Natural killer cell treated with Interleukin-12 subunit alpha and Interleukin-12 subunit beta and Interleukin-15 and Interleukin-18, amount 100 ng/mL, for 72 hours (primary cell): ENCODE results near the gene ACSL6. TPM values are rescaled to one million over a fixed set of nuclear protein-coding genes. Genes with fewer than 3 reads are reported as not detected.

ENCODE experiments used
- ATAC-seq, 2 donors: fragments of 150-1000 bp; cut with Tn5 transposase in 1 of 2; sonication (Bioruptor Pico), chemical (Tn5 transposase) in 1 of 2; 2 replicates each; pipeline ENCODE4 v1.10.0; 2021
- DNase-seq: peaks from one replicate; pipeline ENCODE4 v3.0.0; 2022; ENCODE audit warnings: low spot score
- H3K27ac Mint-ChIP-seq, 2 donors: 1 replicate in 1 of 2; 2 replicates in 1 of 2; pipeline ENCODE4 v1.8.0; 2022; ENCODE audit warnings: mixed read lengths in 2 of 2, mild to moderate bottlenecking in 1 of 2, moderate library complexity in 1 of 2
- H3K27me3 Mint-ChIP-seq, 2 donors: 1 replicate in 1 of 2; 2 replicates in 1 of 2; pipeline ENCODE4 v1.8.0; 2022; ENCODE audit warnings: mixed read lengths in 2 of 2
- H3K36me3 Mint-ChIP-seq: one replicate; pipeline ENCODE4 v1.8.0; 2022; ENCODE audit warnings: mixed read lengths
- H3K4me1 Mint-ChIP-seq, 2 donors: 1 replicate in 1 of 2; 2 replicates in 1 of 2; pipeline ENCODE4 v1.8.0; 2022; ENCODE audit warnings: low read depth in 2 of 2, mixed read lengths in 2 of 2, mild to moderate bottlenecking in 1 of 2
- H3K4me3 Mint-ChIP-seq: one replicate; pipeline ENCODE4 v1.8.0; 2022; ENCODE audit warnings: mixed read lengths
- H3K9me3 Mint-ChIP-seq: 2 replicates; pipeline ENCODE4 v1.8.0; 2022; ENCODE audit warnings: mixed read lengths
- total RNA-seq, 2 donors: library from RNA; stranded (reverse); gene quantifications; one replicate each; pipeline ENCODE4 v1.2.3, GENCODE V29; 2022

The ACSL6 gene
- total RNA-seq, 2 donors from 2014 or later: 0.67 to 1.5 TPM

DNA sequence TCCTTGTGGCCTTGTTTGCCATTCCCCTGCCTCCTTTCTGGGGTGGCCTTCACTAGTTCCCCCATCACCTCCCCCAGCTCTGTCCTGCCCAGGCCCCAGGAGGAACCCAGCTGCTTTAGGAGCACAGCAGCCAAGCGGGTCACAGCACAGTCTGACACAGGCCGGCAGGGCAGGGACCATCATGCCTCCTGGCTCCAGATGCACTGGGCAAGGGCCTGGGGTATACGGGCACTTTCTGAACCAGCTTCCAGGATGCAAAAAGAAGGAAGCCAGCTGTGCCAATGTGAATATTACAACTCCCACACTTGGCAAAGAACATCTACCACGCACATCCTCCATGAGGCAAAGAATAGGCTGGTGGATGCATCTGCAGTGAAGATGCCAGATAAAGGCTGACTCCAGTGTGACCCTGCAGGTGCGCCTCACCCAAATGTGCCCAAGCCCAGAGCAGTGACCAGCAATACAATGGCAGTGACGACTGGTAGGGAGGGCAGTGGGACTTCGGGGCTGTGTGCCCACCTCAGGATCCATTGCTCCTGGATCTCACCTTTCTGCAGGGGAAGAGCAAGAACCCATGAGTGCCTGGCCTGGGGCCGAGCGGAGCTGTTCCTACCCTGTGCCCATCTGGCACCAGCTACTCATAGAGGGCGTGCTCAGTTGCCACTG, 42.7 kb upstream of the ACSL6 start:
- H3K27ac Mint-ChIP-seq: no peak overlapping the region
- DNase-seq (peak; percentile 35), ATAC-seq (no peak)
- no peaks in the 10 kb centered on the region for H3K9me3 Mint-ChIP-seq
- H3K36me3 Mint-ChIP-seq: no peaks in the 10 kb centered on the region
- no peak overlapping the region for H3K4me3 Mint-ChIP-seq
- H3K4me1 Mint-ChIP-seq: peaks cover 26 to 42% of the 10 kb centered on the region in 2 donors
- peaks cover 0 to 1% of the 10 kb centered on the region in 2 donors for H3K27me3 Mint-ChIP-seq

DNA sequence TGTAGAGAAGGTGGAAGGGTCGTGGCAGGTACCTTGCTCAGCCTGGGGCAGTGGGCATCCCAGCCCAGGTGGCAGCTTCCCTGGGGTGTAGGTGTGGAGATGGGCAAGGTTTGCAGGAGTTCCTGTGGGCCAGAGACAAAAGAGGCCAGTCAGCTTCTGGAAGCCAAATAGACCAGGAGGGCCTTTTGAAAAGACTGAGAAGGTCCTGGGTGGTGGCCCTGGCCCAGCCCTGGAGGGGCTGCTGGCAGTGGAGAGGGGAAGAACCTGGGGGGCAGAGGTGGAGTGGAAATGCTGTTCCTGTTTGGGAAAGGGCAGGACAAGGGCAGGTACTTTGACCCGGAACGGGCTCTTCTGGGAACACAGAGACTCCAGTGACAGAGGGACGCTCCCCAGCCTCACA, 42.0 kb upstream of the ACSL6 start:
- Mint-ChIP-seq H3K4me3 (no peak overlapping the region), H3K36me3 (no peaks in the 10 kb centered on the region), H3K27me3 (no peaks in the 10 kb centered on the region), H3K27ac (peak overlapping the region in 1 of 2 donors; percentile 38), H3K4me1 (peaks cover 24 to 40% of the 10 kb centered on the region in 2 donors), H3K9me3 (no peaks in the 10 kb centered on the region)
- peak; percentile 51 for DNase-seq
- no peak for ATAC-seq

DNA sequence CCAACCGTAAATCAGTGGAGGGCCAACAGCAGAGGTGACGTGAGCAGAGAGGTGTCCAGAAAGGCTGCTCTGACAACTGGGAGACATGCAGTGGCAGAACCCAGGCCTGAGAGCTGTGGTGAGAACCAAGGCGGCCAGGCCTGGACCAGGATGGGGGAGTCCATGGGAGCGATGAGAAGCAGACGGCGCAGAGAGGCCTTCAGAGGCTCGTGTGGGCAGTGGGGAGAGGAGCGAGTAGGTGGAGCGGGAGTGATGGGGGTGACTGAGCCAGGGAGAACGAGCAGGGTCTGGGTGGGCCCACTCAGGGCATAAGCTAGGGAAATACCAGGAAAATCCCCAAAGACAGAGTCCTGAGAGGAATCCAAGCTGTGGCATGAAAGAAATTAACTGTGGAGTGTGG, 41.1 kb upstream of the ACSL6 start:
- no peaks in the 10 kb centered on the region for H3K27me3 Mint-ChIP-seq
- no peaks in the 10 kb centered on the region for H3K9me3 Mint-ChIP-seq
- no peak overlapping the region for H3K4me3 Mint-ChIP-seq
- H3K4me1 Mint-ChIP-seq: peaks cover 21 to 34% of the 10 kb centered on the region in 2 donors
- ATAC-seq: no peak
- DNase-seq: no peak
- no peak overlapping the region for H3K27ac Mint-ChIP-seq
- no peaks in the 10 kb centered on the region for H3K36me3 Mint-ChIP-seq

GRCh38 chr5:132050661-132051552, 39.4 kb upstream of the ACSL6 start:
- no peak overlapping the region for H3K27ac Mint-ChIP-seq
- peak; percentile 54 for DNase-seq

GRCh38 chr5:132050136-132050535, 38.7 kb upstream of the ACSL6 start:
- ATAC-seq (peak; percentile 34 to 43), DNase-seq (peak; percentile 46)
- no peaks in the 10 kb centered on the region for H3K36me3 Mint-ChIP-seq

More at GRCh38 chr5:132050661-132051552, 39.4 kb upstream of the ACSL6 start:
- no peaks in the 10 kb centered on the region for H3K27me3 Mint-ChIP-seq
- no peak for ATAC-seq
- H3K9me3 Mint-ChIP-seq: no peaks in the 10 kb centered on the region
- peaks cover 12 to 24% of the 10 kb centered on the region in 2 donors for H3K4me1 Mint-ChIP-seq
- H3K4me3 Mint-ChIP-seq: no peak overlapping the region
- no peaks in the 10 kb centered on the region for H3K36me3 Mint-ChIP-seq

DNA sequence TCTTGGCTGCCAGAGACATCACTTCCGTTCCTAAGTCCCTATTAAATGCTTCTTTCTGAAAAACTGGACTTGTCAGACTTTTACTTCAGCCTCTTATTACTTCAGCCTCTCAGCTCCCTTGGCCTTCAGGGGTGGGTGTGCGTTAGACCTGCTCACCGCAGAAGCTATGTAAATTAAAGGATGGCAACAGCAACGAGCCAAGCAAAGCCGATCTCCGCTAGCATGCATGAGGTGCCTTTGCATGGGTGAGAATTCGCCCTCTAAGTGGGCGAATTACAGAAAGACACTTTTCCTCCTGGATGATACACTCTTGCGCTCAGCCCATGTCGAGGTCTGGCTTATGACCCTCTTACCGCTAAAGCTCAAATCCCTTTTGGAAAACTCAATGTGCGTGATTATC, 38.1 kb upstream of the ACSL6 start:
- no peak overlapping the region for H3K4me3 Mint-ChIP-seq
- ATAC-seq: no peak
- no peaks in the 10 kb centered on the region for H3K36me3 Mint-ChIP-seq

More at GRCh38 chr5:132050136-132050535, 38.7 kb upstream of the ACSL6 start:
- H3K27ac Mint-ChIP-seq: no peak overlapping the region
- H3K27me3 Mint-ChIP-seq: no peaks in the 10 kb centered on the region
- peaks cover 5 to 20% of the 10 kb centered on the region in 2 donors for H3K4me1 Mint-ChIP-seq
- H3K4me3 Mint-ChIP-seq: no peak overlapping the region
- H3K9me3 Mint-ChIP-seq: no peaks in the 10 kb centered on the region

DNA sequence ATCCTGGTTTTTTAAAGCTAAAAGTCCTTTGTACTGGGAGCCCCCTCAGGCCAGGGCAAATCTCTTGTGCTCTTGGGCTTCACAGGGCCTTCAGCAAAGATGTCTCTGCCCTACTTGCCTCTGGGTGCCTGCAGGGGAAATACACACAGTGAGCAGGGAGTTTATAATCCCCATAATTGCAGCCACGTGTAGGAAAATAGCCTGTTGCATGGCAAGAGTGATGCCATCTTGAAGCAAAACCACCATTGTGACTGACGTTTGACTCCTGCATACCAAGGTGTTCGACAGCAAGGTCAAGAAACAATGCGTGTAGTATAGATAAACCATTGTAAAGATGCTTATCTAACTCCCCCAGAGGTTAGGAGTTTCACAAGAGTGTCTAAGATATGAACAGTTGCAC, 37.6 kb upstream of the ACSL6 start:
- DNase-seq (peak; percentile 49), ATAC-seq (no peak)
- Mint-ChIP-seq H3K27me3 (no peaks in the 10 kb centered on the region), H3K36me3 (no peaks in the 10 kb centered on the region), H3K4me1 (peaks cover 4 to 19% of the 10 kb centered on the region in 2 donors), H3K9me3 (no peaks in the 10 kb centered on the region), H3K4me3 (no peak overlapping the region), H3K27ac (no peak overlapping the region)

More for the DNA sequence above, 38.1 kb upstream of the ACSL6 start:
- Mint-ChIP-seq H3K27ac (no peak overlapping the region), H3K9me3 (no peaks in the 10 kb centered on the region), H3K27me3 (no peaks in the 10 kb centered on the region), H3K4me1 (peaks cover 4 to 20% of the 10 kb centered on the region in 2 donors)
- no peak for DNase-seq

GRCh38 chr5:132046880-132047299, 35.4 kb upstream of the ACSL6 start:
- Mint-ChIP-seq H3K4me3 (no peak overlapping the region), H3K9me3 (no peaks in the 10 kb centered on the region), H3K27me3 (peaks cover 7% of the 10 kb centered on the region in 2 donors), H3K4me1 (peaks cover 4 to 13% of the 10 kb centered on the region in 2 donors), H3K36me3 (no peaks in the 10 kb centered on the region), H3K27ac (no peak overlapping the region)
- DNase-seq (peak; percentile 46), ATAC-seq (peak in 1 of 2 donors; percentile 22)

- Mint-ChIP-seq H3K36me3 (no peaks in the 10 kb centered on the region), H3K9me3 (no peaks in the 10 kb centered on the region), H3K4me3 (no peak overlapping the region), H3K27me3 (peaks cover 14 to 22% of the 10 kb centered on the region in 2 donors), H3K4me1 (peaks cover 0 to 2% of the 10 kb centered on the region in 2 donors), H3K27ac (no peak overlapping the region)
- DNase-seq: peak; percentile 58
- no peak for ATAC-seq
Observed at GRCh38 chr5:132044207-132044606, 32.7 kb upstream of the ACSL6 start.

- H3K27ac Mint-ChIP-seq: no peak overlapping the region
- no peak overlapping the region for H3K4me3 Mint-ChIP-seq
- no peaks in the 10 kb centered on the region for H3K4me1 Mint-ChIP-seq
- peaks cover 2% of the 10 kb centered on the region for H3K9me3 Mint-ChIP-seq
- ATAC-seq (no peak), DNase-seq (no peak)
- peaks cover 14 to 35% of the 10 kb centered on the region in 2 donors for H3K27me3 Mint-ChIP-seq
- peaks cover 16% of the 10 kb centered on the region for H3K36me3 Mint-ChIP-seq
Observed at GRCh38 chr5:132037353-132037752, 25.9 kb upstream of the ACSL6 start.

GRCh38 chr5:132033122-132033521, 21.7 kb upstream of the ACSL6 start:
- Mint-ChIP-seq H3K27ac (peak overlapping the region in 1 of 2 donors; percentile 55), H3K9me3 (peaks cover 2% of the 10 kb centered on the region), H3K4me1 (peaks cover 15 to 16% of the 10 kb centered on the region in 2 donors), H3K36me3 (peaks cover 16% of the 10 kb centered on the region), H3K27me3 (peaks cover 2 to 29% of the 10 kb centered on the region in 2 donors), H3K4me3 (no peak overlapping the region)
- ATAC-seq: no peak
- no peak for DNase-seq

DNA sequence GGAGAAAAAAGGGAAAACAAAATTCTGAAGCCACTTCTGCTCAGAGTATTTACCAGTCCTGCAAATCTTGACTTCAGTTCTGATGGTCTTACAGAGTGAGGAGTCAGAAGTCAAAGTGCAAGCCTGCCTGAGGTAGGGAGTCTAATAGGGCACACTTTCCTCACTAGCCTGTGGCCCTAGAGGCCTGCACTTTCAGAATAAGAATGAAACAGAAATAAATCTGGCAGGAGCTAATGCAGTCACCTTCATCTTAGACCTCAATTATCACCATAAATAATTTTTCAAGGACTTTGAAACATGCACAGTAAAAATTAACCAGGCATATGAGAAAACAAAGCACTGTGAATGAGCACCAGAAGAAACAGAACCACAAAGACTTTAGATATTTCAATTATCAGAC, 20.7 kb upstream of the ACSL6 start:
- H3K36me3 Mint-ChIP-seq: peaks cover 16% of the 10 kb centered on the region
- no peak for DNase-seq
- H3K27me3 Mint-ChIP-seq: peaks cover 2 to 29% of the 10 kb centered on the region in 2 donors
- peak overlapping the region in 1 of 2 donors; percentile 55 for H3K27ac Mint-ChIP-seq
- peaks cover 2% of the 10 kb centered on the region for H3K9me3 Mint-ChIP-seq
- no peak overlapping the region for H3K4me3 Mint-ChIP-seq
- H3K4me1 Mint-ChIP-seq: peaks cover 22 to 25% of the 10 kb centered on the region in 2 donors
- ATAC-seq: no peak

GRCh38 chr5:132030610-132031009, 19.2 kb upstream of the ACSL6 start:
- Mint-ChIP-seq H3K36me3 (peaks cover 16% of the 10 kb centered on the region), H3K27ac (peak overlapping the region in 1 of 2 donors; percentile 24), H3K27me3 (peaks cover 2 to 29% of the 10 kb centered on the region in 2 donors), H3K9me3 (peaks cover 2% of the 10 kb centered on the region), H3K4me3 (no peak overlapping the region), H3K4me1 (peaks cover 28% of the 10 kb centered on the region in 2 donors)
- DNase-seq (no peak), ATAC-seq (no peak)
